WTC11 (cell line): ENCODE data around the gene TBC1D14. TPM values are rescaled to one million over a fixed set of nuclear protein-coding genes. Genes with fewer than 3 reads are reported as not detected.

Experiments used
- ATAC-seq: fragments of 200-7000 bp; cut with Tn5 transposase; 2 replicates; pipeline ENCODE4 v1.10.0; 2021; ENCODE audit warnings: mild to moderate bottlenecking, moderate library complexity
- CTCF ChIA-PET: fragments of 300-600 bp; sonication (Branson Sonifier 250); formaldehyde crosslinking; loops from one replicate; lab custom pipeline; 2021; ENCODE audit warnings: antibody characterized with exemption; lab: Charles Lee
- POLR2A ChIA-PET: fragments of 350-600 bp; sonication (Branson Sonifier 250); formaldehyde crosslinking; loops from one replicate; lab custom pipeline; 2021; ENCODE audit warnings: antibody characterized with exemption; lab: Charles Lee
- DNase-seq: peaks from one replicate; pipeline ENCODE4 v3.0.0; 2021; ENCODE audit warnings: low spot score
- H3K27ac Mint-ChIP-seq: 2 replicates; pipeline ENCODE4 v1.8.0; 2021; ENCODE audit warnings: mixed read lengths
- H3K27me3 Mint-ChIP-seq: 2 replicates; pipeline ENCODE4 v1.8.0; 2021; ENCODE audit warnings: low read depth, mild to moderate bottlenecking, moderate library complexity, mixed read lengths
- H3K36me3 Mint-ChIP-seq: 2 replicates; pipeline ENCODE4 v1.8.0; 2021; ENCODE audit warnings: mixed read lengths
- H3K4me1 Mint-ChIP-seq: 2 replicates; pipeline ENCODE4 v1.8.0; 2022; ENCODE audit warnings: mixed read lengths
- H3K4me3 Mint-ChIP-seq: 2 replicates; pipeline ENCODE4 v1.8.0; 2021; ENCODE audit warnings: mild to moderate bottlenecking, moderate library complexity, mixed read lengths
- H3K9me3 Mint-ChIP-seq: 2 replicates; pipeline ENCODE4 v1.8.0; 2021; ENCODE audit warnings: mixed read lengths
- ARID4B ChIP-seq: sonication (generic); formaldehyde crosslinking; IDR thresholded peaks from 2 replicates; pipeline ENCODE4 v1.8.0; 2023; ENCODE audit warnings: missing genetic modification reagents, mild to moderate bottlenecking, borderline replicate concordance
- ERG ChIP-seq: fragments of 250-450 bp; sonication (Bioruptor Pico); IDR thresholded peaks from 2 replicates; pipeline ENCODE4 v1.8.0; 2021; ENCODE audit warnings: mild to moderate bottlenecking
- ESRRA ChIP-seq: sonication (generic); formaldehyde crosslinking; IDR thresholded peaks from 2 replicates; pipeline ENCODE4 v1.8.1; 2022; ENCODE audit warnings: mild to moderate bottlenecking, missing genetic modification reagents, borderline replicate concordance
- GABPB1 ChIP-seq: sonication (generic); formaldehyde crosslinking; IDR thresholded peaks from 2 replicates; pipeline ENCODE4 v1.8.1; 2023; ENCODE audit warnings: mild to moderate bottlenecking, missing genetic modification reagents
- GRHL2 ChIP-seq: fragments of 250-450 bp; sonication (Bioruptor Pico); IDR thresholded peaks from 2 replicates; pipeline ENCODE4 v1.8.0; 2022; ENCODE audit warnings: mild to moderate bottlenecking, moderate library complexity; ENCODE audit not compliant: insufficient replicate concordance, severe bottlenecking
- IRF2 ChIP-seq: sonication (generic); formaldehyde crosslinking; IDR thresholded peaks from 2 replicates; pipeline ENCODE4 v1.8.0; 2022; ENCODE audit warnings: low read depth, missing genetic modification reagents, borderline replicate concordance
- MYBL2 ChIP-seq: sonication (generic); formaldehyde crosslinking; IDR thresholded peaks from 2 replicates; pipeline ENCODE4 v1.8.1; 2023; ENCODE audit warnings: mild to moderate bottlenecking, moderate library complexity, missing genetic modification reagents
- PRRX2 ChIP-seq: fragments of 250-450 bp; sonication (Bioruptor Pico); IDR thresholded peaks from 2 replicates; pipeline ENCODE4 v1.8.0; 2021; ENCODE audit warnings: mild to moderate bottlenecking
- TP53 ChIP-seq: sonication (generic); formaldehyde crosslinking; IDR thresholded peaks from 2 replicates; pipeline ENCODE4 v1.8.1; 2023; ENCODE audit warnings: mild to moderate bottlenecking, missing genetic modification reagents
- ZBTB21 ChIP-seq: sonication (generic); formaldehyde crosslinking; IDR thresholded peaks from 2 replicates; pipeline ENCODE4 v1.8.1; 2023; ENCODE audit warnings: mild to moderate bottlenecking, missing genetic modification reagents, borderline replicate concordance
- ZNF532 ChIP-seq: fragments of 250-450 bp; sonication (Bioruptor Pico); IDR thresholded peaks from 2 replicates; pipeline ENCODE4 v1.9.0; 2021; ENCODE audit warnings: mild to moderate bottlenecking, borderline replicate concordance
- ZNF671 ChIP-seq: fragments of 250-450 bp; sonication (Bioruptor Pico); IDR thresholded peaks from 2 replicates; pipeline ENCODE4 v1.8.0; 2021; ENCODE audit warnings: mild to moderate bottlenecking
- total RNA-seq: library from RNA; stranded (reverse); gene quantifications from 3 replicates; pipeline ENCODE4 v1.2.3, GENCODE V29; 2021
- TF ChIP-seq, protein P1 (sequence below): sonication (generic); formaldehyde crosslinking; IDR thresholded peaks from 2 replicates; pipeline ENCODE4 v1.8.1; 2022; ENCODE audit warnings: mild to moderate bottlenecking, missing genetic modification reagents, moderate library complexity, borderline replicate concordance
- TF ChIP-seq, protein P2 (sequence below): sonication (generic); formaldehyde crosslinking; IDR thresholded peaks from 2 replicates; pipeline ENCODE4 v1.8.1; 2023; ENCODE audit warnings: mild to moderate bottlenecking, missing genetic modification reagents
- TF ChIP-seq, protein P3 (sequence below): sonication (generic); formaldehyde crosslinking; IDR thresholded peaks from 2 replicates; pipeline ENCODE4 v1.8.1; 2022; ENCODE audit warnings: low read depth, mild to moderate bottlenecking, moderate library complexity, missing genetic modification reagents, borderline replicate concordance
- TF ChIP-seq, protein P4 (sequence below): fragments of 250-450 bp; sonication (Bioruptor Pico); conservative IDR thresholded peaks from 2 replicates; pipeline ENCODE4 v1.9.0; 2021; ENCODE audit warnings: mild to moderate bottlenecking

Gene TBC1D14
- total RNA-seq, 1 experiment from 2014 or later, result 45.1 TPM

DNA sequence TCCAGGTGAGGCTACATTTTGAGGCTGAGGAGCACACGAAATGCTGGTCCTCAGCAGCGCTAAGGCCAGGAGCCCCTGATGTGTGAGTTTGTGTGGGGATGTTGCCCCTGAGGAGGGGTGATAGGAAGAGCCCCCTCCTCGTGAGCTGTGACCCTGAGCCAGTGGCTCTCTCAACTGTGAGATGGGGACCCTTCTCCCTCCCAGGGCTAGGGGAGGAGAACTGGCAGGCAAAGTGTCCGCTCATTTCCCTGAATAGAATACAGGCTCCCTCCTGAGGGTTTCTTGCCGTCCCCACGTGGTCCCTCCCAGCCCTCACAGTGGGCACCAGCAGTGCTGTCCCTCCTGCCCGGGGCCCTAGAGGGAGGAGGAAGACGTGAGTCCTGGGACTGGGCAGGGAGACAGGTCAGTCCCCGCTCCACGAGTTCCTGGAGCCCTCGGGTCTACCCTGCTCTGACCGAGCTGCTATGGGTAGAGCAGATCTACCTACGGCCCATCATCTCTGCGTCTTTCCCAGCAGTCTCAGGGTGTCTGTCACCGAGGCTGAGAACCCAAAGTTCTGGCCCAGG is 21.0 kb upstream of the TBC1D14 start (continued):
- TF ChIP-seq ZNF671 (CRISPR knock-in tag) (no peak), IRF2 (no peak), TP53 (no peak), ZBTB21 (CRISPR knock-in tag) (no peak), ESRRA (CRISPR knock-in tag) (no peak), MYBL2 (CRISPR knock-in tag) (no peak), PRRX2 (no peak)
- TF ChIP-seq, protein P1, sequence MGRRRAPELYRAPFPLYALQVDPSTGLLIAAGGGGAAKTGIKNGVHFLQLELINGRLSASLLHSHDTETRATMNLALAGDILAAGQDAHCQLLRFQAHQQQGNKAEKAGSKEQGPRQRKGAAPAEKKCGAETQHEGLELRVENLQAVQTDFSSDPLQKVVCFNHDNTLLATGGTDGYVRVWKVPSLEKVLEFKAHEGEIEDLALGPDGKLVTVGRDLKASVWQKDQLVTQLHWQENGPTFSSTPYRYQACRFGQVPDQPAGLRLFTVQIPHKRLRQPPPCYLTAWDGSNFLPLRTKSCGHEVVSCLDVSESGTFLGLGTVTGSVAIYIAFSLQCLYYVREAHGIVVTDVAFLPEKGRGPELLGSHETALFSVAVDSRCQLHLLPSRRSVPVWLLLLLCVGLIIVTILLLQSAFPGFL (CRISPR knock-in tag), result no peak
- TF ChIP-seq, protein P2, sequence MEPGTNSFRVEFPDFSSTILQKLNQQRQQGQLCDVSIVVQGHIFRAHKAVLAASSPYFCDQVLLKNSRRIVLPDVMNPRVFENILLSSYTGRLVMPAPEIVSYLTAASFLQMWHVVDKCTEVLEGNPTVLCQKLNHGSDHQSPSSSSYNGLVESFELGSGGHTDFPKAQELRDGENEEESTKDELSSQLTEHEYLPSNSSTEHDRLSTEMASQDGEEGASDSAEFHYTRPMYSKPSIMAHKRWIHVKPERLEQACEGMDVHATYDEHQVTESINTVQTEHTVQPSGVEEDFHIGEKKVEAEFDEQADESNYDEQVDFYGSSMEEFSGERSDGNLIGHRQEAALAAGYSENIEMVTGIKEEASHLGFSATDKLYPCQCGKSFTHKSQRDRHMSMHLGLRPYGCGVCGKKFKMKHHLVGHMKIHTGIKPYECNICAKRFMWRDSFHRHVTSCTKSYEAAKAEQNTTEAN (CRISPR knock-in tag), result no peak
- TF ChIP-seq, protein P3, sequence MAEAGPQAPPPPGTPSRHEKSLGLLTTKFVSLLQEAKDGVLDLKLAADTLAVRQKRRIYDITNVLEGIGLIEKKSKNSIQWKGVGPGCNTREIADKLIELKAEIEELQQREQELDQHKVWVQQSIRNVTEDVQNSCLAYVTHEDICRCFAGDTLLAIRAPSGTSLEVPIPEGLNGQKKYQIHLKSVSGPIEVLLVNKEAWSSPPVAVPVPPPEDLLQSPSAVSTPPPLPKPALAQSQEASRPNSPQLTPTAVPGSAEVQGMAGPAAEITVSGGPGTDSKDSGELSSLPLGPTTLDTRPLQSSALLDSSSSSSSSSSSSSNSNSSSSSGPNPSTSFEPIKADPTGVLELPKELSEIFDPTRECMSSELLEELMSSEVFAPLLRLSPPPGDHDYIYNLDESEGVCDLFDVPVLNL (CRISPR knock-in tag), result no peak

- ChIA-PET POLR2A (no interaction called here), CTCF (no interaction called here)
- ATAC-seq (no peak), DNase-seq (no peak)
- peaks cover 10% of the 10 kb centered on the region for H3K9me3 Mint-ChIP-seq
- no peak overlapping the region for H3K4me3 Mint-ChIP-seq
- H3K27me3 Mint-ChIP-seq, result no peaks in the 10 kb centered on the region
- H3K36me3 Mint-ChIP-seq, result peaks cover 12% of the 10 kb centered on the region
- no peak overlapping the region for H3K27ac Mint-ChIP-seq
- peaks cover 10% of the 10 kb centered on the region for H3K4me1 Mint-ChIP-seq
- TF ChIP-seq ZNF532 (CRISPR knock-in tag), result no peak
- TF ChIP-seq GABPB1, result no peak
- TF ChIP-seq, protein P2 (CRISPR knock-in tag), result no peak
- no peak for TF ChIP-seq ARID4B (CRISPR knock-in tag)
- TF ChIP-seq GRHL2, result no peak
- no peak for TF ChIP-seq ESRRA (CRISPR knock-in tag)
- TF ChIP-seq ERG (CRISPR knock-in tag), result no peak
- TF ChIP-seq, protein P4, sequence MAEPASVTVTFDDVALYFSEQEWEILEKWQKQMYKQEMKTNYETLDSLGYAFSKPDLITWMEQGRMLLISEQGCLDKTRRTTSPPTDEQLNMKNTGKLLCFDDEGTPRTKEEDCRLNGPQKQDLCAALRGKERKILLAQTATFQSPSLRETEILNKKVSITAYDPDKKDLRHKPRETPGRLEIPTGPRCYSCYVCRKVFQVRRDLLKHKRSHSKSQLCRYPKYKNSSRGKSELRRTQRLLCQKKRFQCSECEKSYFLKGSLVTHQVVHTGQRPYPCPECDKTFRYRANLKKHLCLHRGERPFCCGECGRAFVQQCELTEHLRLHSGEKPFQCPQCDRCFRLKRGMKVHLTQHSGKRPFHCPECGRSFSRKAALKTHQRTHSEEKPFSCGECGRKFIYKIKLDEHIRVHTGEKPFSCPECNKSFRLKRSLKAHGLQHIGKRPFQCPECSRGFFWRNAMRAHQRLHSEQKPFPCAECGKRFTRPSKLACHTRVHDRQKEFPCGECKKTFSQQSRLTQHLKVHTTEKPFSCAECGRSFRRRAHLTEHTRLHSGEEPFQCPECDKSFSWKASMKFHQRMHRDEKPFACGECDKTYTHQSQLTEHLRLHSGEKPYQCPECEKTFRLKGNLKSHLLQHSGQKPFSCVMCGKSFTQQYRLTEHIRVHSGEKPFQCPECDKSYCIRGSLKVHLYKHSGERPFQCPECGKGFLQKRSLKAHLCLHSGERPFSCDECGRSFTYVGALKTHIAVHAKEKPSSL (CRISPR knock-in tag), result no peak
These were observed 20.4 kb upstream of the TBC1D14 start for GRCh38 chr4:6889101-6889735.
